B cell (primary cell): ENCODE data around the gene LIPE. TPM values are rescaled to one million over a fixed set of nuclear protein-coding genes. Genes with fewer than 3 reads are reported as not detected.

Experiments used
- ATAC-seq: fragments of 200-7000 bp; cut with Tn5 transposase; one replicate; pipeline ENCODE4 v1.10.0; 2021; ENCODE audit warnings: low read depth, mild to moderate bottlenecking, moderate number of reproducible peaks, moderate library complexity
- CTCF ChIA-PET: fragments of 350-600 bp; sonication (Branson Sonifier 250); formaldehyde crosslinking; loops from one replicate; lab custom pipeline; 2021; ENCODE audit warnings: antibody characterized with exemption, inconsistent platforms; lab: Charles Lee
- POLR2A ChIA-PET: fragments of 350-600 bp; sonication (Branson Sonifier 250); formaldehyde crosslinking; loops from one replicate; lab custom pipeline; 2021; ENCODE audit warnings: antibody characterized with exemption; lab: Charles Lee
- DNase-seq: peaks from one replicate; pipeline ENCODE4 v3.0.0; 2013
- H2AFZ ChIP-seq: 2 replicates; pipeline ENCODE4 v1.6.1; 2012; ENCODE audit warnings: mild to moderate bottlenecking, low read depth, low read length; ENCODE audit not compliant: insufficient read depth, poor library complexity, severe bottlenecking
- H3K27ac ChIP-seq, 2 donors: 1 replicate in 1 of 2; 2 replicates in 1 of 2; pipeline ENCODE4 v1.5.1; 2012 to 2013; ENCODE audit warnings: low read length in 2 of 2, mild to moderate bottlenecking in 2 of 2, moderate library complexity in 1 of 2
- H3K27me3 ChIP-seq, 4 experiments: fragments of 200-600 bp in 1 of 4; sonication (generic) in 1 of 4; replicated peaks in 1 of 4; 1 replicate in 2 of 4; 2 replicates in 2 of 4; pipeline versions ENCODE4 v1.6.1 to v1.7.0; 2013 to 2016; ENCODE audit warnings: low read length in 3 of 4, mild to moderate bottlenecking in 2 of 4, mixed read lengths in 1 of 4, moderate library complexity in 1 of 4; ENCODE audit not compliant: insufficient read depth in 4 of 4, control insufficient read depth in 3 of 4; ENCODE audit errors: control extremely low read depth in 1 of 4
- H3K36me3 ChIP-seq, 2 experiments: replicated peaks in 1 of 2; 1 replicate in 1 of 2; 2 replicates in 1 of 2; pipeline versions ENCODE4 v1.6.1 to v1.7.1; 2013; ENCODE audit warnings: low read length in 1 of 2; ENCODE audit not compliant: insufficient read depth in 2 of 2, control insufficient read depth in 1 of 2; ENCODE audit errors: control extremely low read depth in 1 of 2, extremely low read depth in 1 of 2
- H3K4me1 ChIP-seq, 2 donors: fragments of 200-600 bp in 1 of 2; sonication (generic) in 1 of 2; 1 replicate in 1 of 2; 2 replicates in 1 of 2; pipeline versions ENCODE4 v1.5.1 to v1.6.1; 2013 to 2017; ENCODE audit warnings: low read length in 2 of 2; ENCODE audit not compliant: control insufficient read depth in 2 of 2, insufficient read depth in 2 of 2
- H3K4me2 ChIP-seq: replicated peaks from 2 replicates; pipeline ENCODE3; 2012; ENCODE audit warnings: mild to moderate bottlenecking, low read depth, low read length; ENCODE audit not compliant: poor library complexity, severe bottlenecking
- H3K4me3 ChIP-seq, 5 experiments: fragments of 200-600 bp in 1 of 5; sonication (generic) in 1 of 5; 1 replicate in 3 of 5; 2 replicates in 2 of 5; pipeline versions ENCODE4 v1.5.1 to v1.7.0; 2011 to 2016; ENCODE audit warnings: low read length in 4 of 5, mild to moderate bottlenecking in 4 of 5, low read depth in 2 of 5, control low read depth in 1 of 5, moderate library complexity in 1 of 5; ENCODE audit not compliant: insufficient read depth in 1 of 5; ENCODE audit errors: control extremely low read depth in 1 of 5, extremely low read depth in 1 of 5
- H3K79me2 ChIP-seq: fragments of 200-600 bp; sonication (generic); one replicate; pipeline ENCODE4 v1.6.0; 2016; ENCODE audit warnings: low read length; ENCODE audit not compliant: control insufficient read depth, insufficient read depth
- H3K9ac ChIP-seq: fragments of 200-600 bp; sonication (generic); 2 replicates; pipeline ENCODE4 v1.6.1; 2017; ENCODE audit warnings: mild to moderate bottlenecking, low read length, moderate library complexity
- H3K9me3 ChIP-seq, 3 donors: one replicate each; pipeline versions ENCODE4 v1.6.1 to v1.7.1; 2013; ENCODE audit warnings: low read length in 2 of 3; ENCODE audit not compliant: control insufficient read depth in 2 of 3, insufficient read depth in 1 of 3; ENCODE audit errors: control extremely low read depth in 1 of 3
- H4K20me1 ChIP-seq: 2 replicates; pipeline ENCODE4 v1.6.0; 2012; ENCODE audit warnings: mild to moderate bottlenecking, low read length; ENCODE audit not compliant: insufficient read depth, control insufficient read depth, poor library complexity, severe bottlenecking
- H3K27ac Mint-ChIP-seq: one replicate; pipeline ENCODE4 v1.8.0; 2021; ENCODE audit warnings: mixed read lengths
- H3K27me3 Mint-ChIP-seq: one replicate; pipeline ENCODE4 v1.8.0; 2021; ENCODE audit warnings: mixed read lengths
- H3K4me1 Mint-ChIP-seq: one replicate; pipeline ENCODE4 v1.8.0; 2021; ENCODE audit warnings: mixed read lengths
- H3K4me3 Mint-ChIP-seq: one replicate; pipeline ENCODE4 v1.8.0; 2021; ENCODE audit warnings: mixed read lengths
- H3K9me3 Mint-ChIP-seq: one replicate; pipeline ENCODE4 v1.8.0; 2022; ENCODE audit warnings: mixed read lengths; ENCODE audit not compliant: insufficient read depth
- EZH2 ChIP-seq: IDR thresholded peaks from 2 replicates; pipeline ENCODE4 v1.6.1; 2012; ENCODE audit warnings: borderline replicate concordance, low read depth, mild to moderate bottlenecking, moderate library complexity, low read length; ENCODE audit not compliant: insufficient read depth, poor library complexity, severe bottlenecking
- WGBS: methylation state at CpG from one replicate; pipeline ENCODE4 v1.1.5; 2013; ENCODE audit warnings: missing lambda C conversion rate; ENCODE audit not compliant: insufficient coverage; 5-methylcytosine and 5-hydroxymethylcytosine counted together
- intact Hi-C: fragments of 100-400 bp; cut with micrococcal nuclease; formaldehyde crosslinking; loops from one replicate; pipeline ENCODE4 v1.10.0; 2022
- polyA plus RNA-seq: library from polyadenylated mRNA; depleted of rRNA; stranded (reverse); fragments of >200 nt; gene quantifications from 2 replicates; pipeline ENCODE4 v1.2.3, GENCODE V29; 2012
- total RNA-seq, 2 donors: library from RNA; stranded (reverse); fragments of 120-200 nt in 1 of 2; gene quantifications; 1 replicate in 1 of 2; 2 replicates in 1 of 2; pipeline versions ENCODE4 v1.2.3 to v1.2.4, GENCODE V29; 2013 to 2022
- TF ChIP-seq, protein P1 (sequence below): fragments of 200-600 bp; IDR thresholded peaks from one replicate; pipeline ENCODE4 v1.8.0; 2022; ENCODE audit warnings: antibody characterized with exemption, mild to moderate bottlenecking

The LIPE gene
- total and polyA plus RNA-seq, 2 donors (not counting 1 experiment from before 2014, with no cell fraction given): 46.9 to 49.4 TPM

DNA sequence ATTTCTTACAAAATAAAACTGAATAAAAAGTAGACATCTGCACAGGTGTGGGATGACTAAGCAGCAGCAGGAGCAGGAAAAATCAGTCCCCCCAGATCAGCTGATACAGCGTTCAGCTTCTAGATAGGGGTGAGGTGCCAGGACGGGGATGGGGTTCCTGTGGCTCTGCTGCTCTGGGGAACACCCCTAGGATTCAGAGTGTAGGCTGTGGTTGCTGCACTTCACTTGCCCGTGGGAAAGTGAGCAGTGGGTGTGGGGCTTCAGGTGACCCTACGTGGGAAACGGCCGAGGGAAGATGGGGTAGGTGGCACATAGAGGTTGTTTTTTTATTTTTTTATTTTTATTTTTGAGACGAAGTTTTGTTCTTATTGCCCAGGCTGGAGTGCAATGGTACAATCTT is 18.8 kb upstream of the LIPE start:
- Mint-ChIP-seq H3K4me1 (no peaks in the 10 kb centered on the region), H3K4me3 (no peak overlapping the region), H3K9me3 (no peaks in the 10 kb centered on the region), H3K27me3 (peaks cover 15% of the 10 kb centered on the region), H3K27ac (no peak overlapping the region)
- WGBS: 83% methylated on average over 7 of the region's 7 CpGs
- ChIA-PET POLR2A (no interaction called here), CTCF (interaction anchor here (0.9 to 2.0 kb wide), 6 partner anchors 9 to 150 kb away, joined by 3 to 13 read pairs (median 4); partner anchors contain the start of gene CEACAM1)
- TF ChIP-seq, protein P1, sequence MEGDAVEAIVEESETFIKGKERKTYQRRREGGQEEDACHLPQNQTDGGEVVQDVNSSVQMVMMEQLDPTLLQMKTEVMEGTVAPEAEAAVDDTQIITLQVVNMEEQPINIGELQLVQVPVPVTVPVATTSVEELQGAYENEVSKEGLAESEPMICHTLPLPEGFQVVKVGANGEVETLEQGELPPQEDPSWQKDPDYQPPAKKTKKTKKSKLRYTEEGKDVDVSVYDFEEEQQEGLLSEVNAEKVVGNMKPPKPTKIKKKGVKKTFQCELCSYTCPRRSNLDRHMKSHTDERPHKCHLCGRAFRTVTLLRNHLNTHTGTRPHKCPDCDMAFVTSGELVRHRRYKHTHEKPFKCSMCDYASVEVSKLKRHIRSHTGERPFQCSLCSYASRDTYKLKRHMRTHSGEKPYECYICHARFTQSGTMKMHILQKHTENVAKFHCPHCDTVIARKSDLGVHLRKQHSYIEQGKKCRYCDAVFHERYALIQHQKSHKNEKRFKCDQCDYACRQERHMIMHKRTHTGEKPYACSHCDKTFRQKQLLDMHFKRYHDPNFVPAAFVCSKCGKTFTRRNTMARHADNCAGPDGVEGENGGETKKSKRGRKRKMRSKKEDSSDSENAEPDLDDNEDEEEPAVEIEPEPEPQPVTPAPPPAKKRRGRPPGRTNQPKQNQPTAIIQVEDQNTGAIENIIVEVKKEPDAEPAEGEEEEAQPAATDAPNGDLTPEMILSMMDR: no peak
- TF ChIP-seq EZH2: no peak
- Histone ChIP-seq H3K4me2 (no peak overlapping the region), H3K79me2 (no peaks in the 10 kb centered on the region), H3K9ac (no peak overlapping the region), H3K27me3 (peaks cover 0 to 5% (median 0%) of the 10 kb centered on the region in 4 experiments), H3K9me3 (no peaks in the 10 kb centered on the region), H3K4me3 (no peak overlapping the region), H3K4me1 (peaks cover 7 to 8% of the 10 kb centered on the region in 2 donors), H4K20me1 (no peaks in the 10 kb centered on the region), H3K27ac (no peak overlapping the region), H2AFZ (no peak overlapping the region), H3K36me3 (no peaks in the 10 kb centered on the region)
- ATAC-seq (no peak), DNase-seq (no peak)
- intact Hi-C loops: no loop called here

DNA sequence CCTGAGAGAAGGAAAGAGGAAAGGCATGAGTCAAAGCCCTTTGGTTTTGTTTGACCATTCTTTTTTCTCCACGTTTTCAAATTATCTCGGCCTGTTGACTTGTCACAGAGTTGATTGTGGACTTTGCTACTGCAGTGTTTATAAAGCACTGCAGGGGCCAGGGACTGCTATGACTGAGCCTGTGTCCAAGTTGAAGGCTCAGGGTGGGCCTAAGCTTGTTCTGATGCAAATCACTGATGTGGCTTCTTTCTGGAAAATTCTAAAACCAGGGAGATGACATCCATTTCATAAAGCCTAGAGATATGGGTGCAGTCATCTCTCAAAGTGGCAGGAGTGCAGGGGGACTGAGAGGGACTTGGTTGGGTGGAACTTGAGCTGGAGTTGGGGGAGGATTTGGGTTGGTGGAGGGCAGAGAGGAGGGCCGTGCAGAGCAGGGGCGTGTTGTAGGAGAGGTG is 16.8 kb upstream of the LIPE start:
- H3K36me3 ChIP-seq: no peaks in the 10 kb centered on the region
- no peak overlapping the region for H3K4me3 Mint-ChIP-seq
- intact Hi-C loops: no loop called here
- WGBS: 98% methylated on average over 4 of the region's 4 CpGs
- DNase-seq (no peak), ATAC-seq (no peak)
- H3K4me1 ChIP-seq: peaks cover 0 to 7% of the 10 kb centered on the region in 2 donors
- POLR2A ChIA-PET: no interaction called here
- H3K4me1 Mint-ChIP-seq: peaks cover 5% of the 10 kb centered on the region
- peaks cover 0 to 5% (median 0%) of the 10 kb centered on the region in 4 experiments for H3K27me3 ChIP-seq
- no peak overlapping the region for H3K27ac Mint-ChIP-seq
- no peaks in the 10 kb centered on the region for H4K20me1 ChIP-seq
- H3K4me3 ChIP-seq: no peak overlapping the region
- H3K9me3 ChIP-seq: no peaks in the 10 kb centered on the region
- CTCF ChIA-PET: interaction anchor here (0.7 to 1.8 kb wide), 3 partner anchors 25 to 118 kb away, joined by 4 to 5 read pairs (median 4); no protein-coding TSS in a partner anchor
- H3K27ac ChIP-seq: no peak overlapping the region
- TF ChIP-seq, protein P1: no peak
- no peak for TF ChIP-seq EZH2
- no peak overlapping the region for H3K4me2 ChIP-seq
- peaks cover 16% of the 10 kb centered on the region for H3K27me3 Mint-ChIP-seq
- H3K79me2 ChIP-seq: no peaks in the 10 kb centered on the region
- H2AFZ ChIP-seq: no peak overlapping the region
- no peak overlapping the region for H3K9ac ChIP-seq
- no peaks in the 10 kb centered on the region for H3K9me3 Mint-ChIP-seq
